Epithelial cell of proximal tubule (primary cell): ENCODE measurements around the gene NOP14. TPM values are rescaled to one million over a fixed set of nuclear protein-coding genes. Genes with fewer than 3 reads are reported as not detected.

ENCODE experiments used
- DNase-seq: peaks from one replicate; pipeline ENCODE4 v3.0.0-alpha.2; 2011; ENCODE audit warnings: low read depth
- H3K4me3 ChIP-seq: 2 replicates; pipeline ENCODE4 v1.5.1; 2011; ENCODE audit warnings: low read depth, mild to moderate bottlenecking, low read length
- CTCF ChIP-seq: conservative IDR thresholded peaks from 2 replicates; pipeline ENCODE4 v1.5.1; 2012; ENCODE audit warnings: low read depth, mild to moderate bottlenecking, low read length
- total RNA-seq: library from RNA; depleted of rRNA; stranded (reverse); fragments of >200 nt; gene quantifications from 2 replicates; pipeline ENCODE4 v1.2.3, GENCODE V29; 2015

NOP14 gene
- total RNA-seq, 1 donor from 2014 or later = 26.0 TPM

- no peak overlapping the region for H3K4me3 ChIP-seq
- no peak for DNase-seq
- no peak for TF ChIP-seq CTCF
Measured at GRCh38 chr4:2977211-2978088, 14.2 kb upstream of the NOP14 start.

GRCh38 chr4:2971275-2971674, 8.1 kb upstream of the NOP14 start:
- H3K4me3 ChIP-seq = no peak overlapping the region
- TF ChIP-seq CTCF = no peak
- DNase-seq = no peak

- DNase-seq = no peak
- no peak for TF ChIP-seq CTCF
- H3K4me3 ChIP-seq = no peak overlapping the region
Measured at GRCh38 chr4:2968381-2968780, 5.2 kb upstream of the NOP14 start.

GRCh38 chr4:2965262-2965661, 2.1 kb upstream of the NOP14 start:
- TF ChIP-seq CTCF = no peak
- no peak for DNase-seq

GRCh38 chr4:2964706-2965258, 1.6 kb upstream of the NOP14 start:
- DNase-seq = no peak
- no peak for TF ChIP-seq CTCF
- peak overlapping the region; percentile 87 for H3K4me3 ChIP-seq

More at GRCh38 chr4:2965262-2965661, 2.1 kb upstream of the NOP14 start:
- H3K4me3 ChIP-seq = no peak overlapping the region

GRCh38 chr4:2963966-2964471, 813 bp upstream of the NOP14 start:
- no peak for TF ChIP-seq CTCF
- no peak for DNase-seq

More at GRCh38 chr4:2963966-2964471, 813 bp upstream of the NOP14 start:
- peak overlapping the region; percentile 87 for H3K4me3 ChIP-seq
